ENCODE results near the gene CCKAR.

Gene CCKAR

GRCh38 chr4:26489101-26489985 is 941 bp downstream of the CCKAR start:
- no peaks in the 10 kb centered on the region for H3K36me3 ChIP-seq (ENCODE audit: control insufficient read depth, insufficient read depth, low read length)
- H3K9me3 ChIP-seq (ENCODE audit: control insufficient read depth, insufficient read depth, low read depth, low read length), result no peaks in the 10 kb centered on the region
- no peak overlapping the region for H3K4me3 ChIP-seq (ENCODE audit: low read depth, low read length)
- no peaks in the 10 kb centered on the region; the same call in 1 of the 2 replicates for H3K27me3 ChIP-seq (ENCODE audit: control insufficient read depth, insufficient read depth, low read length)
- H3K4me1 ChIP-seq (ENCODE audit: control insufficient read depth, insufficient read depth, low read length), result no peaks in the 10 kb centered on the region
- no peak overlapping the region for H3K9ac ChIP-seq (ENCODE audit: low read length)
- H3K27ac ChIP-seq (ENCODE audit: low read depth, low read length), result no peak overlapping the region

GRCh38 chr4:26485684-26486083 is 4.6 kb downstream of the CCKAR start:
- no peak overlapping the region for H3K4me3 ChIP-seq (ENCODE audit: low read depth, low read length)
- no peak overlapping the region for H3K9ac ChIP-seq (ENCODE audit: low read length)
- H3K4me1 ChIP-seq (ENCODE audit: control insufficient read depth, insufficient read depth, low read length), result no peaks in the 10 kb centered on the region
- no peaks in the 10 kb centered on the region for H3K36me3 ChIP-seq (ENCODE audit: control insufficient read depth, insufficient read depth, low read length)
- no peaks in the 10 kb centered on the region; the same call in 1 of the 2 replicates for H3K27me3 ChIP-seq (ENCODE audit: control insufficient read depth, insufficient read depth, low read length)
- H3K27ac ChIP-seq (ENCODE audit: low read depth, low read length), result no peak overlapping the region
- no peaks in the 10 kb centered on the region for H3K9me3 ChIP-seq (ENCODE audit: control insufficient read depth, insufficient read depth, low read depth, low read length)

DNA sequence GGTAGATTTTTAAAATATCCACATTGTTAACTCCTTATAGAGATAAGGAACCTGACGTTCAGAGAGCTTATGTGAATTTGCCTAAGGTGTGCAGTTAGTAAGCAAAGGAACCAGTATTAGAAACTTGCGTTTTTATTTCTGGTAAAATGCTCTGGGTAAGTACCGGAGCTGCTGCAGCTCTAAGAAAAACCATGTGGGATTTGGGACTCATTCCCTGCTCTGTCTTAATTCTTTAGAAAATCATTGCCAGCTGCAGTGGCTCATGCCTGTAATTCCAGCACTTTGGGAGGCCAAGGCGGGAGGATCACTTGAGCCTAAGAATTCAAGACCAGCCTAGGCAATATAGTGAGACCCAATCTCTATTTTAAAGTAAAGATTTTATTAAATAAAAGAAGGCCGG is 5.8 kb downstream of the CCKAR start:
- no peak overlapping the region for H3K27ac ChIP-seq (ENCODE audit: low read depth, low read length)
- no peaks in the 10 kb centered on the region for H3K9me3 ChIP-seq (ENCODE audit: control insufficient read depth, insufficient read depth, low read depth, low read length)
- no peak overlapping the region for H3K4me3 ChIP-seq (ENCODE audit: low read depth, low read length)
- no peaks in the 10 kb centered on the region; the same call in 1 of the 2 replicates for H3K27me3 ChIP-seq (ENCODE audit: control insufficient read depth, insufficient read depth, low read length)
- H3K36me3 ChIP-seq (ENCODE audit: control insufficient read depth, insufficient read depth, low read length), result no peaks in the 10 kb centered on the region
- no peak overlapping the region for H3K9ac ChIP-seq (ENCODE audit: low read length)
- no peaks in the 10 kb centered on the region for H3K4me1 ChIP-seq (ENCODE audit: control insufficient read depth, insufficient read depth, low read length)

- Histone ChIP-seq H3K27ac (ENCODE audit: low read depth, low read length) (no peak overlapping the region), H3K9ac (ENCODE audit: low read length) (no peak overlapping the region), H3K27me3 (ENCODE audit: control insufficient read depth, insufficient read depth, low read length) (no peaks in the 10 kb centered on the region; the same call in 1 of the 2 replicates), H3K9me3 (ENCODE audit: control insufficient read depth, insufficient read depth, low read depth, low read length) (no peaks in the 10 kb centered on the region), H3K4me3 (ENCODE audit: low read depth, low read length) (no peak overlapping the region), H3K4me1 (ENCODE audit: control insufficient read depth, insufficient read depth, low read length) (no peaks in the 10 kb centered on the region), H3K36me3 (ENCODE audit: control insufficient read depth, insufficient read depth, low read length) (no peaks in the 10 kb centered on the region)
Measured at GRCh38 chr4:26484032-26484515, 6.2 kb downstream of the CCKAR start.

DNA sequence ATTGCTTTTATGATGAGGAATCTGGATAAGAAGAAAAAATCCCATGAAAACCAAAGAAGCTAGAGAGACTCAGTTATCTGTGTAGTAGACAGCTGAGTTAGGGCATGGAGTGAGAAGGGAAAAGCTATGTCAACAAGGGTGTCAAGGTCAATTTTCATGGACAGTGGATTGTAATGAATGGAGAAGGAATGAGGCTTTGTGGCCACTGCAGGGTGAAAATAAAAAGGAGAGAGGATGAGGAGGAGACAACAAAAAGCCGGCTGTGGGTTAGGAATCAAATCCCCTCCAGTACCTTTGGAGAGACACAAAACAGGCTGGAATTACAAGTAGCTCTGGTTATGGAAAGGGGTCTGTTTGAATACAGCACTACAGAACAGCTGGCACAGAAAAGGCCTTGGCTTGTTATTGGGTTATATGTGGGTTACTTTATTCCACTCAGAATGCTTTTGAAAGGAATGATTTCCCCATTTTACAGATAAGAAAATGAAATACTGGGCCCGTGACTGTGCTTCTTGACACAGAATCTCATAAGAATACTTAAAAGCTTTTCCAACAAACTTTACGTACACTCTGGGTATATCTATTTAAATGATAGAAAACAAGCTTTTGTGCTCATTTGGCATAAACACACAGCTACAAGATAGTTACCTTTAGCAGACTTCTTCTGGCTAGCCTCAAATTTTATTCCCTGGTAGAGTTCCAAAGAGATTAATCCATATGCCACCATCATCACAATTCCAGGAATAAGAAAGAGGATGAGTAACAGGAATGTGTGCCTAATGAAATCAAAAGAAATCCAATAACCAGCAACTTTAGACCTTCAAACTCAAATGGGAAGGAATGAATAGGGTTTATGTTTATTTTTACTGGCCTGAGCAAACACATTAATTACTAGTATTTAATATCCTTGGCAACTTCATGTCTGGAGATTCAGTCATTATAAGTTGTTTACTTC is 7.5 kb downstream of the CCKAR start:
- Histone ChIP-seq H3K36me3 (ENCODE audit: control insufficient read depth, insufficient read depth, low read length) (no peaks in the 10 kb centered on the region), H3K4me3 (ENCODE audit: low read depth, low read length) (no peak overlapping the region), H3K27me3 (ENCODE audit: control insufficient read depth, insufficient read depth, low read length) (no peaks in the 10 kb centered on the region), H3K9ac (ENCODE audit: low read length) (no peak overlapping the region), H3K9me3 (ENCODE audit: control insufficient read depth, insufficient read depth, low read depth, low read length) (no peaks in the 10 kb centered on the region), H3K27ac (ENCODE audit: low read depth, low read length) (no peak overlapping the region), H3K4me1 (ENCODE audit: control insufficient read depth, insufficient read depth, low read length) (no peaks in the 10 kb centered on the region)

GRCh38 chr4:26478330-26478729 is 12.0 kb downstream of the CCKAR start:
- no peaks in the 10 kb centered on the region for H3K9me3 ChIP-seq (ENCODE audit: control insufficient read depth, insufficient read depth, low read depth, low read length)
- H3K4me1 ChIP-seq (ENCODE audit: control insufficient read depth, insufficient read depth, low read length), result no peaks in the 10 kb centered on the region
- no peak overlapping the region for H3K9ac ChIP-seq (ENCODE audit: low read length)
- no peaks in the 10 kb centered on the region for H3K36me3 ChIP-seq (ENCODE audit: control insufficient read depth, insufficient read depth, low read length)
- H3K27ac ChIP-seq (ENCODE audit: low read depth, low read length), result no peak overlapping the region
- H3K27me3 ChIP-seq (ENCODE audit: control insufficient read depth, insufficient read depth, low read length), result no peaks in the 10 kb centered on the region
- no peak overlapping the region for H3K4me3 ChIP-seq (ENCODE audit: low read depth, low read length)

DNA sequence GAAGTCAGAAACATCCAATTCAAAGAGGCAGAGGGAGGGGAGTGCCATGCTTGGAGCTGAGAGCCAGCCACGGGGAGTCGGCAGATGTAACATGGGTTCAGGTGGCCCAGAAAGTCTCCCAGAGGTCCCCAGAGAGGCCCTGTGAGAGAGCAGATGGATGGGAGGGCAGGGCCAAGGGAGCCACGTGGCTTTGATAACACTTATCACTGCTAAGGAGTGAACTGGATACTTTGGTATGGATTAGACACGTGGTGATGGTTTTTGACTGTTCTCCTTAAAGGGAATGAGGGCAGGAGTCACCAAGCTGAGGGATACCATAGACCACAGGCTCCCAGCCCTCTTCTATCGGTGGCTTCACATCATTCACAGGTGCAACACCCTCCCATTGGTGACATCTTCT is 13.7 kb downstream of the CCKAR start:
- no peaks in the 10 kb centered on the region for H3K27me3 ChIP-seq (ENCODE audit: control insufficient read depth, insufficient read depth, low read length)
- H3K36me3 ChIP-seq (ENCODE audit: control insufficient read depth, insufficient read depth, low read length), result no peaks in the 10 kb centered on the region

GRCh38 chr4:26475716-26476115 is 14.6 kb downstream of the CCKAR start:
- no peaks in the 10 kb centered on the region for H3K36me3 ChIP-seq (ENCODE audit: control insufficient read depth, insufficient read depth, low read length)
- no peaks in the 10 kb centered on the region for H3K9me3 ChIP-seq (ENCODE audit: control insufficient read depth, insufficient read depth, low read depth, low read length)
- H3K4me1 ChIP-seq (ENCODE audit: control insufficient read depth, insufficient read depth, low read length), result no peaks in the 10 kb centered on the region
- no peak overlapping the region for H3K4me3 ChIP-seq (ENCODE audit: low read depth, low read length)
- no peak overlapping the region for H3K27ac ChIP-seq (ENCODE audit: low read depth, low read length)
- H3K9ac ChIP-seq (ENCODE audit: low read length), result no peak overlapping the region
- H3K27me3 ChIP-seq (ENCODE audit: control insufficient read depth, insufficient read depth, low read length), result no peaks in the 10 kb centered on the region

More for the DNA sequence above, 13.7 kb downstream of the CCKAR start:
- Histone ChIP-seq H3K4me1 (ENCODE audit: control insufficient read depth, insufficient read depth, low read length) (no peaks in the 10 kb centered on the region), H3K9ac (ENCODE audit: low read length) (no peak overlapping the region), H3K4me3 (ENCODE audit: low read depth, low read length) (no peak overlapping the region), H3K9me3 (ENCODE audit: control insufficient read depth, insufficient read depth, low read depth, low read length) (no peaks in the 10 kb centered on the region), H3K27ac (ENCODE audit: low read depth, low read length) (no peak overlapping the region)

GRCh38 chr4:26474551-26474950 is 15.7 kb downstream of the CCKAR start:
- H3K36me3 ChIP-seq (ENCODE audit: control insufficient read depth, insufficient read depth, low read length), result no peaks in the 10 kb centered on the region
- H3K27ac ChIP-seq (ENCODE audit: low read depth, low read length), result no peak overlapping the region
- no peaks in the 10 kb centered on the region for H3K4me1 ChIP-seq (ENCODE audit: control insufficient read depth, insufficient read depth, low read length)

DNA sequence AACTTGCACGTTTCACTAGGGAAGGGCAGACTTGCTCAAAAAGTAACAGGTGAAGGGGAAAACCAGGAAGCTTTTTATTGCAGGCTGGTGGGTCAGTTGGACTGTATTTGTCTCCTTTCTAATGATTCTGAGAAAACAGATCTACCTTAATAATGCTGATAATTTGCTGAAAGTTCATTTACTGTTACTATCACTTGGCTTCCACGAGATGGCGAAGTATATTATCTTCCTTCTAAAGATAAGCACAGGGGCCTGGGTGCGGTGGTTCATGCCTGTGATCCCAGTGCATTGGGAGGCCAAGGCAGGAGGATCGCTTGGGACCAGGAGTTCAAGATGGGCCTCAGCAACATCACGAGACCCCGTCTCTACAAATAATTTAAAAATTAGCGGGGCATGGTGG is 16.4 kb downstream of the CCKAR start:
- Histone ChIP-seq H3K4me1 (ENCODE audit: control insufficient read depth, insufficient read depth, low read length) (no peaks in the 10 kb centered on the region), H3K27me3 (ENCODE audit: control insufficient read depth, insufficient read depth, low read length) (no peaks in the 10 kb centered on the region), H3K27ac (ENCODE audit: low read depth, low read length) (no peak overlapping the region), H3K4me3 (ENCODE audit: low read depth, low read length) (no peak overlapping the region), H3K36me3 (ENCODE audit: control insufficient read depth, insufficient read depth, low read length) (no peaks in the 10 kb centered on the region), H3K9ac (ENCODE audit: low read length) (no peak overlapping the region), H3K9me3 (ENCODE audit: control insufficient read depth, insufficient read depth, low read depth, low read length) (no peaks in the 10 kb centered on the region)

More at GRCh38 chr4:26474551-26474950, 15.7 kb downstream of the CCKAR start:
- no peaks in the 10 kb centered on the region for H3K27me3 ChIP-seq (ENCODE audit: control insufficient read depth, insufficient read depth, low read length)
- H3K9ac ChIP-seq (ENCODE audit: low read length), result no peak overlapping the region
- no peaks in the 10 kb centered on the region for H3K9me3 ChIP-seq (ENCODE audit: control insufficient read depth, insufficient read depth, low read depth, low read length)
- H3K4me3 ChIP-seq (ENCODE audit: low read depth, low read length), result no peak overlapping the region

- H3K27me3 ChIP-seq (ENCODE audit: control insufficient read depth, insufficient read depth, low read length), result no peaks in the 10 kb centered on the region
- no peaks in the 10 kb centered on the region for H3K36me3 ChIP-seq (ENCODE audit: control insufficient read depth, insufficient read depth, low read length)
- no peaks in the 10 kb centered on the region for H3K4me1 ChIP-seq (ENCODE audit: control insufficient read depth, insufficient read depth, low read length)
- no peak overlapping the region for H3K9ac ChIP-seq (ENCODE audit: low read length)
- no peaks in the 10 kb centered on the region for H3K9me3 ChIP-seq (ENCODE audit: control insufficient read depth, insufficient read depth, low read depth, low read length)
- no peak overlapping the region for H3K27ac ChIP-seq (ENCODE audit: low read depth, low read length)
- H3K4me3 ChIP-seq (ENCODE audit: low read depth, low read length), result no peak overlapping the region
Measured at GRCh38 chr4:26471890-26472289, 18.4 kb downstream of the CCKAR start.

All from HUES6 (cell line).